ENCODE results near the gene PARK7.

The PARK7 gene

DNA sequence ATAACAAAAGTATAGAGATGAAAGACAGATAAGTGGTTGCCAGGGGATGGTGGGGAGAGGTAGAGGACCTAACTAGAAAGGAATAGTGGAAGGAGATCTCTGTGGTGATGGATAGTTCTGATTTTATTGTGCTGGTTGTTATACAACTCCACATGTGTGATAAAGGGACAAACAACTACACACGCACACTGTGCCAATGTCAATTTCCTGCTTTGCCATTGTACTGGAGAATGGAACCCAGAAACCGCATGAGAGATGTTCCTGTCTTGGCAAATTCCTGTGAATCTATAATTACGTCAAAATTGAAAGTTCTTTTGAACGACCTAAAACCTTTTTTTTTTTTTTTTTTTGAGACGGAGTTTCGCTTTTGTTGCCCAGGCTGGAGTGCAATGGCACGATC lies 31.9 kb upstream of the PARK7 start:
- H3K27me3 ChIP-seq (ENCODE audit: insufficient read depth, low read length): no peaks in the 10 kb centered on the region
- no peak overlapping the region for H3K27ac ChIP-seq (ENCODE audit: low read depth, low read length)
- WGBS: 87% methylated on average over 7 of the region's 7 CpGs
- H3K9ac ChIP-seq (ENCODE audit: low read depth, low read length): no peak overlapping the region
- no peak overlapping the region for H3K4me3 ChIP-seq (ENCODE audit: low read length)
- H3K4me1 ChIP-seq (ENCODE audit: insufficient read depth, low read length): no peaks in the 10 kb centered on the region
- H3K9me3 ChIP-seq (ENCODE audit: insufficient read depth, low read depth, low read length): no peaks in the 10 kb centered on the region
- no peaks in the 10 kb centered on the region for H3K36me3 ChIP-seq (ENCODE audit: insufficient read depth, low read length)

DNA sequence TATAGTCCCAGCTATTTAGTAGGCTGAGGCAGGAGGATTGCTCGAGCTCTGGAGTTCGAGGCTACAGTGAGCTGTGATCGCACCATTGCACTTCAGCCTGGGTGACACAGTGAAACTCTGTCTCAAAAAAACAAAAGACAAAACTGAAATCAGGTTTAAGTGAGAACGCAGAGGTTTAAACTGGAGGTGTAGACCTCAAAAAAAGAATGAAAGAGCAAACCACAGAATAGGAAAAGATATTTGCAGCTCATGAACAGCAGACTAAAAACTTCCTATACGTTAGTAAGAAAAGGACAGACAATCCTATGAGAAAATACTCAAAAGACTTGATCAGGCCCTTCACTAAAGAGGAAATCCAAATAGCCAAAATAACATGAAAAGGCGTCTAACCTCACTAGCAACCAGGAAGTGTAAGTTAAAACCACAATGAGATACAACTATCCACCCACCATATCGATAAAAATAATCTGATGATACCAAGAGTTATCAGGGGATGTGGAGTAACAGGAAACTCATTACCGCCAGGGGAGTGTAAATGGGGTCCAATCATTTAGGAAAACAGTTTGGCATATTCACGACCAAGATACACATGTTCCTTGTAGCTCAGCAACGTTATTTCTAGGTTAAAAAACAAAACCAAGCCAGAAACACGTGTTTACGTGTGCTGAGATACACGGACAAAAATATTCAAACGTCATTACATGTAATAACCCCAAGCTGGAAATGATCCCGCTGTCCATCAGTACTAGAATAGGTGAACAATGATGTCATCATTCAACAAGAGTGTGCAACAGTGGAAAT lies 30.7 kb upstream of the PARK7 start:
- Histone ChIP-seq H3K36me3 (ENCODE audit: insufficient read depth, low read length) (no peaks in the 10 kb centered on the region), H3K4me3 (ENCODE audit: low read length) (no peak overlapping the region), H3K9me3 (ENCODE audit: insufficient read depth, low read depth, low read length) (no peaks in the 10 kb centered on the region), H3K27me3 (ENCODE audit: insufficient read depth, low read length) (no peaks in the 10 kb centered on the region), H3K27ac (ENCODE audit: low read depth, low read length) (no peak overlapping the region), H3K4me1 (ENCODE audit: insufficient read depth, low read length) (no peaks in the 10 kb centered on the region), H3K9ac (ENCODE audit: low read depth, low read length) (no peak overlapping the region)
- 92% methylated on average over 15 of the region's 15 CpGs for WGBS

DNA sequence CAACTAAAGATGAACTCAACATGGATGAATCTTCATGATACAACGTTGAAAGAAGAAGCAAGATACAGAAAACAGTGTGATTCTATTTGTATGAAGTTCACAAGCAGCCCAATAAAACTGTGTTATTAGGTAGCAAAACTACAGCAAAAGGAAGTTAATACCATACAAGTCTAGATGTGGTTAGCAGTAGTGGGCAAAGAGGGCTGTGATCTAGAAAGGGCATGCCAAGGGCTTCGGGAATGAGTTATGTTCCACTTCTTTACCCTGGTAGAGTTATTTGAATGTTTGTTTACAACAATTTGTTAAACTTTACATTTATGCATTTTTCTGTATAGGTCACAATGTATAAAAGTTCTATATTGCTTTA lies 30.1 kb upstream of the PARK7 start:
- Histone ChIP-seq H3K27me3 (ENCODE audit: insufficient read depth, low read length) (no peaks in the 10 kb centered on the region), H3K9me3 (ENCODE audit: insufficient read depth, low read depth, low read length) (no peaks in the 10 kb centered on the region), H3K27ac (ENCODE audit: low read depth, low read length) (no peak overlapping the region), H3K4me1 (ENCODE audit: insufficient read depth, low read length) (no peaks in the 10 kb centered on the region), H3K36me3 (ENCODE audit: insufficient read depth, low read length) (no peaks in the 10 kb centered on the region), H3K4me3 (ENCODE audit: low read length) (no peak overlapping the region), H3K9ac (ENCODE audit: low read depth, low read length) (no peak overlapping the region)
- WGBS: 96% methylated on average over 2 of the region's 2 CpGs

DNA sequence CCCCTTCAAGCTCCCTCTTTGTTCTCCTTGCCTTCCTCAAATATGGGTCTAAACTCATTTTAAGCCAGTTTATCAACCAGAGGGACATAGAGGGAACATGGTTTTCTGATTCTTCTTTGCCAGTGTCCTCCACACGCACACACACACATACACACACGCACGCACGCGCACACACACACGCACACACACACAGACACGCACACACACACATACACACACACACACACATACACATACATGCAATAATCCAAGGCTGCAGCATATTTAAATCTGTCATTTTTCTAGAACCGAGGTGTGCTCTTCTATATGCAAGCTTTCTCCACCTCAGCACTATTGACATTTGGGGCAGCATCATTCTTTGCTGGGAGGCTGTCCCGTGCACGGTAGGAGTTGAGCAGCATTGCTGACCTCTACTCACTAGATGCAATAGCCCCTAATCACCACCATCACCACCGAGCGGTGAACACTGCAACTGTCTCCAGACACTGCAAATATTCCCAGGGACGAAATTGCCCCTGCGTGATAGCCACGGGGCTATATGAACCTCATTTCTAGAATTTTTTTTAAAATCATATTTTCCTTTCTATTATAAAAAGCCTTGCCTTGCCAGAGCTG lies 28.9 kb upstream of the PARK7 start:
- Histone ChIP-seq H3K36me3 (ENCODE audit: insufficient read depth, low read length) (no peaks in the 10 kb centered on the region), H3K9ac (ENCODE audit: low read depth, low read length) (no peak overlapping the region), H3K4me3 (ENCODE audit: low read length) (no peak overlapping the region), H3K27me3 (ENCODE audit: insufficient read depth, low read length) (peaks cover 9% of the 10 kb centered on the region; the same call in 1 of the 2 replicates), H3K4me1 (ENCODE audit: insufficient read depth, low read length) (no peaks in the 10 kb centered on the region), H3K9me3 (ENCODE audit: insufficient read depth, low read depth, low read length) (no peaks in the 10 kb centered on the region), H3K27ac (ENCODE audit: low read depth, low read length) (no peak overlapping the region)
- 87% methylated on average over 15 of the region's 15 CpGs for WGBS

DNA sequence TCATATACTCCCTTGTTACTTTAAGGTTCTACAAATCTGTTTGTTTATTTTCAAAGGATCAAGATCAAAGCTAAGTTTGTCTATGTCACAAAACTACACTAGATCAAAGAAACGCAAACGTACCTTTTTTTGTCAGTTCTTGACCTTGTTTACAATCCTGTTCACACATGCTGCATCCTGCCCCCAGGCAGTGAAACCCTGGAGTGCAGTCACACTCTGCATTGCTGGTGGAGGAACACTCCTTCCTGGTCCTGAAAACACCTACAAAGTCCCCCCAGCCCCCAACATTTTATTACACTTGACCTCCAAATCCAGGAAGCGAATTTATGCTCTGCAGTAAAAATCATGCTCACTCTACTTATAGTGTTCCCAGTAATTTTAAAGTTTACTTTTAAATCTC lies 23.4 kb upstream of the PARK7 start:
- Histone ChIP-seq H3K36me3 (ENCODE audit: insufficient read depth, low read length) (no peaks in the 10 kb centered on the region), H3K27me3 (ENCODE audit: insufficient read depth, low read length) (peaks cover 50% of the 10 kb centered on the region), H3K4me3 (ENCODE audit: low read length) (no peak overlapping the region), H3K4me1 (ENCODE audit: insufficient read depth, low read length) (no peaks in the 10 kb centered on the region), H3K9ac (ENCODE audit: low read depth, low read length) (no peak overlapping the region), H3K9me3 (ENCODE audit: insufficient read depth, low read depth, low read length) (no peaks in the 10 kb centered on the region), H3K27ac (ENCODE audit: low read depth, low read length) (no peak overlapping the region)
- WGBS: 53% methylated on average over 3 of the region's 3 CpGs

DNA sequence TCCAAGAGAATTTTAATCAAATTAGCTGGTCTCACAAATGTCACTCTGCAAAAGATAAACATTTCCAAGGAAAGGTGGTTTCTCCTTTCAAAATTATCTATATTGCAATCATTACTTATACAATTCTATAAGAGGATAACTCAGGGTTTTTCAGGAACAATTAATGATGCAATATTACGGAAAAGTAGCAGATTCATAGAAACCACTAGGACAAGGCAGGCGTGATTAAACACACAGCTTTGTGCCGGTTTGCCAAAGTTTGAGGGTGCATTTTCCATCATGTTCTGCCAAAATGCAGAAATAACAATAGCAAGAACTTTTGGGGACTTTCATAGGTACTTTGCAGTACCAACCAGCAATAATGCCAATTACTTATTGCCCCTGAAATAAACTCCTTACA lies 21.5 kb upstream of the PARK7 start:
- H3K9ac ChIP-seq (ENCODE audit: low read depth, low read length): no peak overlapping the region
- no peak overlapping the region for H3K4me3 ChIP-seq (ENCODE audit: low read length)
- no peaks in the 10 kb centered on the region for H3K9me3 ChIP-seq (ENCODE audit: insufficient read depth, low read depth, low read length)
- no peaks in the 10 kb centered on the region for H3K4me1 ChIP-seq (ENCODE audit: insufficient read depth, low read length)
- H3K36me3 ChIP-seq (ENCODE audit: insufficient read depth, low read length): no peaks in the 10 kb centered on the region
- peaks cover 59% of the 10 kb centered on the region for H3K27me3 ChIP-seq (ENCODE audit: insufficient read depth, low read length)
- WGBS: 95% methylated on average over 3 of the region's 3 CpGs
- H3K27ac ChIP-seq (ENCODE audit: low read depth, low read length): no peak overlapping the region

DNA sequence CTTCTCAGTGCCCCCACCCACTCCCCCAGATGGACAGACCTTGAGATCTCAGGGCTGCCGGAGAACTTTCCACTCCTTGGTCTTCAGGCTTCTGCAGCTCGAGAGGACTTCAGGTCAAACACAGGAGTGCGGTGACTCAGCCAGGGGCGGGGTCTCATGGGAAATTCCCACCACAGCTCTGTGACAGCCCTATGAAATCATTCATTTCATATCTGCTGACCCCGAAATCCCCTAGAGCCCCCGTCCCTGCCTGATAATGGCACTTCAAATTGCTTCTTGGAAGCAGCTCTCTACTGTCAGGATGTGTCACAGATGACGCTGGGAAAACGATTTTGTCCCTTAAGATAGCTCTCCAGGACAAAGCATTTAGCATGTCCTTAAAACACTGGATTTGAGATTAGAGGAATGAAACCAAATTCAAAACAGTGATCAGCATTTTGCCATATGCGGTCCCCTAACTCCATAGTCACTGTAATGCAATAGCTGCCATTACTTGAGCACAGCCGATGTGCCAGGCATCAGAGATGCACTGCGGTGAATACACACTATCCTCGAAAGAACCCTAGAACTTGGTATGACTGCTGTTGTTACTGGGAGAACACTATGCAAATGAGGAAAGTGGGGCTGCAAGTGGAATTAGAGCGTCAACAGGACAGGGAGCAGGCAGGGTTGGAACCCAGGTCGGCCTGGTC lies 20.6 kb upstream of the PARK7 start, which contains the start of gene TNFRSF9:
Gene TNFRSF9 (minus strand): TSS at position 95 of the 692 bp plus-strand sequence. CDS start 845 bp downstream, outside the sequence.
- H3K36me3 ChIP-seq (ENCODE audit: insufficient read depth, low read length): no peaks in the 10 kb centered on the region
- H3K27me3 ChIP-seq (ENCODE audit: insufficient read depth, low read length): peaks cover 59% of the 10 kb centered on the region
- H3K9ac ChIP-seq (ENCODE audit: low read depth, low read length): no peak within 1 kb of the TSS
- no peaks in the 10 kb centered on the region for H3K4me1 ChIP-seq (ENCODE audit: insufficient read depth, low read length)
- 79% methylated on average over 14 of the region's 14 CpGs for WGBS
- no peak within 1 kb of the TSS for H3K27ac ChIP-seq (ENCODE audit: low read depth, low read length)
- no peaks in the 10 kb centered on the region for H3K9me3 ChIP-seq (ENCODE audit: insufficient read depth, low read depth, low read length)
- H3K4me3 ChIP-seq (ENCODE audit: low read length): no peak within 1 kb of the TSS

DNA sequence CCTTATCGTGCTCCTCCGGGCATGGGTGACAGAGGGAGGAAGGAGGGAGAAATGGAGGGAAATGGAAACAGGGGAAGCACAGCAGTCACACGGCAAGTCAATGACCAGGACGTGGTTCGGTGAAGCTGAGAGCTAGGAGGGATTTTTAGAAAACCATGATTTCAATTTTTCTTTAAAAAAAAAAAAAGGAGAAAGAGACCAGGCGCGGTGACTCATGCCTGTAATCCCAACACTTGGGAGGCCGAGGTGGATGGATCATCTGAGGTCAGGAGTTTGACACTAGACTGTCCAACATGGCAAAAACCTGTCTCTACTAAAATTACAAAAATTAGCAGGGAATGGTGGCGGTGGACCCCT lies 20.1 kb upstream of the PARK7 start:
- peaks cover 59% of the 10 kb centered on the region for H3K27me3 ChIP-seq (ENCODE audit: insufficient read depth, low read length)
- H3K4me1 ChIP-seq (ENCODE audit: insufficient read depth, low read length): no peaks in the 10 kb centered on the region
- H3K4me3 ChIP-seq (ENCODE audit: low read length): no peak overlapping the region
- H3K36me3 ChIP-seq (ENCODE audit: insufficient read depth, low read length): no peaks in the 10 kb centered on the region
- H3K9me3 ChIP-seq (ENCODE audit: insufficient read depth, low read depth, low read length): no peaks in the 10 kb centered on the region
- H3K27ac ChIP-seq (ENCODE audit: low read depth, low read length): no peak overlapping the region
- WGBS: 86% methylated on average over 8 of the region's 9 CpGs
- H3K9ac ChIP-seq (ENCODE audit: low read depth, low read length): no peak overlapping the region

DNA sequence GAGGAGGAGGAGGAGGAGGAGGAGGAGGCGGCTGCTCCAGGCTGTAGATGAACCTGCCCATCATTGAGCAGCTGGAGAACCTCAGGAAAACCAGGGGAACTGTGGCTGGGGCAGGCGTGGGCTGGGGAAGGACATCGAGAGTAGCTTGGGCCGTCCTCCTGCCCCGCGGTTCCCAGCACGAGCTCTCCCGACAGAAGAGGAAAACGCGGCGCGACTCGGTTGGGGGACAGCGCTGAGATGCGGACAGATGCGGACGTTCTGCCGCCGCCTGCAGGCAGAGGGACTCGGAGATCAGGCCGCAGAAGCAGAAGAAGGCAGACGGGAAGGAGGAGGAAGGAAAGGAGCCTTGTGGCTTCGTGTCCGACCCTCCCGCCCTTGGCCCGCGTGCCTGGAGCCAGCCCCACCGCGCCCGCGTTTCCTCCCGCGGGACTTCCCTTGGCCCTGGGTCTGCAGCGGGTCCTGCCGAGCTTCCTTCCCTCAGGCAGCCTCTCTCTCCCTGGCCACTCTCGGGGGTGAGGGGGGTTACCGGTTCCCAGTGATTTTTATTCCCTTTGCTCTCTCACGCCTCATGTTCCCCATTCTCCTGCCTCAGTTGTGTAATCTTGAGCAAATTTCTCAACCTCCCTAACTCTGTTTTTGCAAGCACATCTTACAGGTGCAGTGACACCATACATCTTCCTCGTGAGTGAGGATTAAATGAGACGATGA lies 19.1 kb upstream of the PARK7 start:
- 12% methylated on average over 40 of the region's 40 CpGs for WGBS
- Histone ChIP-seq H3K36me3 (ENCODE audit: insufficient read depth, low read length) (no peaks in the 10 kb centered on the region), H3K27me3 (ENCODE audit: insufficient read depth, low read length) (peaks cover 53% of the 10 kb centered on the region), H3K27ac (ENCODE audit: low read depth, low read length) (no peak overlapping the region), H3K4me1 (ENCODE audit: insufficient read depth, low read length) (no peaks in the 10 kb centered on the region), H3K9me3 (ENCODE audit: insufficient read depth, low read depth, low read length) (no peaks in the 10 kb centered on the region), H3K9ac (ENCODE audit: low read depth, low read length) (no peak overlapping the region), H3K4me3 (ENCODE audit: low read length) (peak overlapping the region; percentile 31; the same call in 1 of the 2 replicates)

DNA sequence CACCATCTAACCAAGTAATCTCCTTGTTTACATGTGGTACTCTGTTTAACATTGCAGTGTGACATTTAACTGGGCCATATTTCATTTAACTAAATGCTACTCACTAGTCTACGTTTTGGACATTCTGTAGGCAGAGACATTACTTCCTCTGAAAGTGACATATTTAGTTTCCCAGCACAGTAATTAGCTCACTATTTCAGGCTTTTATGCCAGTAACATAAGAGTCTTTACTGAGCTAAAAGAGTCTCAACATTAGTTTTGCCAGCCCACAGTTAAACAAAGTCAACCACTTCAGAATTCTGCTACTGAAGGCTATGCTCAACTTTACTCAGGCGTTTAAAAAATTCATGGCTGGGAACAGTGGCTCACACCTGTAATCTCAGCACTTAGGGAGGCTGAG lies 18.3 kb upstream of the PARK7 start:
- H3K27me3 ChIP-seq (ENCODE audit: insufficient read depth, low read length): peaks cover 48% of the 10 kb centered on the region
- 90% methylated on average over 2 of the region's 2 CpGs for WGBS
- no peak overlapping the region for H3K9ac ChIP-seq (ENCODE audit: low read depth, low read length)
- no peaks in the 10 kb centered on the region for H3K36me3 ChIP-seq (ENCODE audit: insufficient read depth, low read length)
- no peak overlapping the region for H3K27ac ChIP-seq (ENCODE audit: low read depth, low read length)
- H3K9me3 ChIP-seq (ENCODE audit: insufficient read depth, low read depth, low read length): no peaks in the 10 kb centered on the region
- H3K4me1 ChIP-seq (ENCODE audit: insufficient read depth, low read length): no peaks in the 10 kb centered on the region
- H3K4me3 ChIP-seq (ENCODE audit: low read length): no peak overlapping the region

DNA sequence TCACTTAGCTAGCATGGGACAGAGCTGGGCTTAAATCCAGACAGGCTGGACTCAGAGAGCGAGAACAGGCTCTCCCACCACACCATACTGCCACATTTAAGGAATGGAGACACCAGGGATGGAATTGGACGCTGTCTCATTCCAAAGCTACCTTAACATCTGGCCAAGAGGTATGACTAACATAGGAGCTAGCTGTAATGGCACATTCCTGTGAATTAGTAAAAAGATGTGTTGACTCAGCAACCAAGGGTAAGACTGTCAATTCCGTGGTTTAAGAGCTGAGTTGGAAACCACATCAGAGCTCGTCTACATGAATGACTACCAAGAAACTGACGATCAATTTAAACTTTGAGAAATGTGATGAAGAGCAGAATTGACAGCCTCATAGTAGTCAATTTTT lies 12.6 kb upstream of the PARK7 start:
- H3K36me3 ChIP-seq (ENCODE audit: insufficient read depth, low read length): no peaks in the 10 kb centered on the region
- no peak overlapping the region for H3K9ac ChIP-seq (ENCODE audit: low read depth, low read length)
- H3K9me3 ChIP-seq (ENCODE audit: insufficient read depth, low read depth, low read length): peaks cover 2% of the 10 kb centered on the region; the same call in 1 of the 2 replicates
- H3K4me1 ChIP-seq (ENCODE audit: insufficient read depth, low read length): no peaks in the 10 kb centered on the region
- H3K27me3 ChIP-seq (ENCODE audit: insufficient read depth, low read length): peaks cover under 1% of the 10 kb centered on the region
- WGBS: 90% methylated on average over 5 of the region's 5 CpGs
- no peak overlapping the region for H3K4me3 ChIP-seq (ENCODE audit: low read length)
- no peak overlapping the region for H3K27ac ChIP-seq (ENCODE audit: low read depth, low read length)

Data from HUES64 (cell line).